Spinal cord (tissue), 10 donors: ENCODE measurements around the gene LRRN4. TPM values are rescaled to one million over a fixed set of nuclear protein-coding genes. Genes with fewer than 3 reads are reported as not detected.

ENCODE experiments used
- DNase-seq, 6 donors: peaks; one replicate each; pipeline versions ENCODE4 v3.0.0 to v3.0.0-alpha.2; 2013 to 2015; ENCODE audit warnings: low spot score in 6 of 6, low read depth in 4 of 6
- H3K27ac ChIP-seq: one replicate; pipeline ENCODE4 v1.5.1; 2013; ENCODE audit warnings: low read depth, low read length, control low read depth
- H3K27me3 ChIP-seq: one replicate; pipeline ENCODE4 v1.6.1; 2013; ENCODE audit warnings: low read length; ENCODE audit not compliant: control insufficient read depth, insufficient read depth
- H3K36me3 ChIP-seq: one replicate; pipeline ENCODE4 v1.6.1; 2013; ENCODE audit warnings: low read length; ENCODE audit not compliant: control insufficient read depth, insufficient read depth
- H3K4me1 ChIP-seq: one replicate; pipeline ENCODE4 v1.6.1; 2013; ENCODE audit warnings: low read length; ENCODE audit not compliant: control insufficient read depth, insufficient read depth
- H3K4me3 ChIP-seq: one replicate; pipeline ENCODE4 v1.5.1; 2013; ENCODE audit warnings: low read depth, low read length, control low read depth
- H3K9me3 ChIP-seq: one replicate; pipeline ENCODE4 v1.6.1; 2013; ENCODE audit warnings: low read length; ENCODE audit not compliant: control insufficient read depth, insufficient read depth
- WGBS: methylation state at CpG from one replicate; pipeline ENCODE4 v1.1.5; 2013; ENCODE audit warnings: missing lambda C conversion rate; ENCODE audit not compliant: insufficient coverage; 5-methylcytosine and 5-hydroxymethylcytosine counted together
- polyA plus RNA-seq, 2 donors: library from polyadenylated mRNA; unstranded; fragments of 120-200 nt; gene quantifications; one replicate each; pipeline ENCODE4 v1.2.1, GENCODE V29; 2013; ENCODE audit not compliant: insufficient read length in 2 of 2
- total RNA-seq, 2 donors: library from RNA; depleted of rRNA in 1 of 2; stranded (reverse); fragments of 120-200 nt in 1 of 2; fragments of >200 nt in 1 of 2; gene quantifications; one replicate each; pipeline versions ENCODE4 v1.2.3 to v1.2.4, GENCODE V29; 2013 to 2014
- donor health status: healthy.

LRRN4 gene
- total and polyA plus RNA-seq, 4 donors, result 0.20 to 1.0 (median 0.64) TPM

DNA sequence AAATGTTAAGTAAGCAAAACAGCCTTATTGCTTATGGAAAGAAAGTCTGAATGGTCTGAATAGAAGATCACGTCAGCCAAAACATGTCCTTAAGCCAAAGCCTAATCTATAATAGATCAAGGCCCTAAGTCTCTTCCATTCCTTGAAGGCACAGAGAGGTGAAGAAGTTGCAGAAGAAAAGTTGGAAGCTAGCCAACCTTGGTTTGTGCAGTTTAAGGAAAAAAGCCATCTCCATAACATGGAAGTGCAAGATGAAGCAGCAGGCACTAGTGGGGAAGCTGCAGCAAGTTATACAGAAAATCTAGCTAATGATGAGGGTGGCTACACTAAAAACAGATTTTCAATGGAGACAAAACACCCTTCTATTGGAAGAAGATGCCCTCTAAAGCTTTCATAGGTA lies 29.1 kb downstream of the LRRN4 start:
- Histone ChIP-seq H3K4me3 (no peak overlapping the region), H3K27me3 (no peaks in the 10 kb centered on the region), H3K27ac (no peak overlapping the region), H3K36me3 (peaks cover 14% of the 10 kb centered on the region), H3K4me1 (no peaks in the 10 kb centered on the region), H3K9me3 (peaks cover 9% of the 10 kb centered on the region)
- WGBS, result no CpG with 5 or more reads among the region's 1 CpG
- no peak for DNase-seq

DNA sequence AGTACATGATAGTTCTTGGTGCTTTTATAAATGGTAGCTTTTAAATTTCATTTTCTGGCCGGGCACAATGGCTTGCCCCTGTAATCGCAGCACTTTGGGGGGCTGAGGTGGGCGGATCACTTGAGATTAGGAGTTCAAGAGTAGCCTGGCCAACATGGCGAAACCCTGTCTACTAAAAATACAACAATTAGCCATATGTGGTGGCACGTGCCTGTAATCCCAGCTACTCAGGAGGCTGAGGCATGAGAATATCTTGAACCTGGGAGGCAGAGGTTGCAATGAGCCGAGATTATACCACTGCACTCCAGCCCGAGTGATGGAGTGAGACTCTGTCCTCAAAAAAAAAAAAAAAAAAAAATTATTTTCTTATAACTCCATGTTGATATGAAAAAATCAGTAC lies 36.0 kb downstream of the LRRN4 start:
- 100% methylated on average over 1 of the region's 7 CpGs for WGBS
- no peaks in the 10 kb centered on the region for H3K4me1 ChIP-seq
- H3K4me3 ChIP-seq, result no peak overlapping the region
- DNase-seq, result no peak
- H3K27ac ChIP-seq, result no peak overlapping the region
- H3K9me3 ChIP-seq, result no peaks in the 10 kb centered on the region
- no peaks in the 10 kb centered on the region for H3K27me3 ChIP-seq
- peaks cover 12% of the 10 kb centered on the region for H3K36me3 ChIP-seq

DNA sequence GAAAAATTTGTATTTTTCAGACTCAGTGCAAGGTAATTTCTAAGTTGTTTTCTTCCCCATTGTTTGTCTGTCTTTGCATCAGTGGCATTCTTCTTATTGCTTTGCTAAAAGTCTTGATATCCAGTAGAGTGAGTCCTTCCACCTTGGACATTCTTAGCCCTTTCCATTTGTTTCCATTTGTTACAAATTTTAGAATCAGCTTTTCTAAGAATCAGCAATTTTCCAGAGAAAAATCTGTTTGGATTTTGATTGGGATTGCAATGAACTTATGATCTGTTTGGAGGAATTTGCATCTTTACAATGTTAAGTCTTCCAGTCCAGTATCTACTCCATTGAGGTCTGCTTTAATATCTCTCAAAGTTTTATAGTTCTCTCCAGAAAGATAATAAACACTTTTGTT lies 36.4 kb downstream of the LRRN4 start:
- no peak overlapping the region for H3K4me3 ChIP-seq
- H3K27ac ChIP-seq, result no peak overlapping the region
- H3K4me1 ChIP-seq, result no peaks in the 10 kb centered on the region
- DNase-seq, result no peak
- H3K27me3 ChIP-seq, result no peaks in the 10 kb centered on the region
- peaks cover 12% of the 10 kb centered on the region for H3K36me3 ChIP-seq
- H3K9me3 ChIP-seq, result no peaks in the 10 kb centered on the region

DNA sequence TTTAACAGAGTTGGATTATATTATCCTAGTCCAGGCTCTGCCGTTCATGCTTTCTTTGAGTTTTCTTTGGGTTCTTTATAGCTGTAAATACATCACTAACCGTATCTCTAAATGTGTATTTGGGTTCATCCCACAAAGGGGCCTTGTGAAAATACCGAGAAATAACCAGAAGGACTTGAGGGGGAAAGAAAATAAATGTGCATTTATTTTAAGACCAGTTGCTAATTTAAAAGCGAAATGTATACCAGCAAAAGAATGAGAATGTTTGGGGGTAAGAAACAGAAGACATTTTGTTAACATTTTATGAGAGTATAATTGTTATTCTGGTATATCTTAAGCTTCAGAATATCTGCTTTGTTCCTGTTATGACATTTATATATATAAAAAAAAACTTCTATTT lies 38.9 kb downstream of the LRRN4 start:
- Histone ChIP-seq H3K36me3 (peaks cover 16% of the 10 kb centered on the region), H3K27ac (no peak overlapping the region), H3K9me3 (no peaks in the 10 kb centered on the region), H3K4me1 (no peaks in the 10 kb centered on the region), H3K4me3 (no peak overlapping the region), H3K27me3 (no peaks in the 10 kb centered on the region)
- 43% methylated on average over 1 of the region's 4 CpGs for WGBS
- DNase-seq, result no peak

DNA sequence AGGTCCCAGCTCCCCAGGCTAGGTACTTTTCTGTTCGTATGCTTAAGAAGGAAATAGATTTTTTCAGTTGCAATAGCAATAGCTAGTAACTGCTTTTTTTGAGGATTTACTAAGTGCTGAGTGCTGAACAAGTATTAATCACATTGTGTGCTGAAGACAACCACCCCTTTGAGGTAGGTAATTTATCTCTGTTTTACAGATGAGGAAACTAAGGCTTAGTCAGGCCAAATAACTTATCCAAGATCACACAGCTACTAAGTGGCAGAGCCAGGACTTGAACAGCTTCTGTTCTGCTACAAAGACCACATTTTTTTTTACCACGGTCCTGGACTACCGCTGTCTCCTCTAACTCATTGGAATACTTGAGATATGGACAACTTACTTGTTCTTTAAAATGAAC lies 39.8 kb downstream of the LRRN4 start:
- WGBS, result 60% methylated on average over 1 of the region's 3 CpGs
- no peak for DNase-seq
- no peak overlapping the region for H3K4me3 ChIP-seq

DNA sequence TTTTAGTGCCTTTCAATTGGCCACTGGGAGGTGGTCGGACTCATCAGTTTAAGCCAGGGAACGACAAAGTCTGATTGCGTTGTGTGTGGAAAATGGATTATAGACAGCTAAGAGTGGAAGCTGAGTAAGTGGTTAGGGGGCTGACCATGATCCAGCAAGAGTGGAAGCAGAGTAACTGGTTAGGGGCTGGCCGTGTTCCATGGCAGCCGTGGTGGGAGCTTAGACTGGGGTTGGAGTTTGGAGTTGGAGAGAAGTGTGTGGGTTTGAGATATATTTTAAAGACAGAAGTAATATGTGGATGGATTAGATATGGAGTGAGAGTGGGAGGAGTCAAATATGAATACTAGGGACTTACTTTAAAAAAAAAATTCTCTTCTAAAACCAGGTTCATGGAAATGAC lies 41.7 kb downstream of the LRRN4 start:
- Histone ChIP-seq H3K9me3 (no peaks in the 10 kb centered on the region), H3K36me3 (peaks cover 16% of the 10 kb centered on the region), H3K4me3 (no peak overlapping the region), H3K27ac (no peak overlapping the region), H3K4me1 (peaks cover 7% of the 10 kb centered on the region), H3K27me3 (no peaks in the 10 kb centered on the region)
- DNase-seq, result no peak
- 93% methylated on average over 5 of the region's 5 CpGs for WGBS

More for the DNA sequence above, 39.8 kb downstream of the LRRN4 start:
- no peaks in the 10 kb centered on the region for H3K27me3 ChIP-seq
- H3K36me3 ChIP-seq, result peaks cover 16% of the 10 kb centered on the region
- no peak overlapping the region for H3K27ac ChIP-seq
- no peaks in the 10 kb centered on the region for H3K9me3 ChIP-seq
- peaks cover 4% of the 10 kb centered on the region for H3K4me1 ChIP-seq

DNA sequence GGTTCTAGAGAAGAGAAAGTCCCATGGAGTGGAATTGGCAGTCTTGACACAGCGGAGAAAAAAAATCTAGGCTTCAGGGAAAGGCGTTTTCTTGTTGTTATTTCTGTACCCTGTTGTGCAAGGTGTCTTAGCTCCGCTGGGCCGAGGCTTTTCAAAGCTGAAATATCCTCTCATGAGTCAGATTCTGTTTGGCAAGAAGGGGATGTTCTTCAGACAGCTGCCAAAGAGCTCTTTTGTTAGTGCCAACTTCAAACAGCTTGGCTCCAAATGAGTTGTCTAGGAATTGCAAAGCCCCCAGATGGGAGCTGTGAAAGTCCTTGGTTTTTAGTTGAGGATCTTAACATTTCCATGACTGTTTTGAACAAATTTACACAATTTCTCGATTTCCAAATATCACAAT lies 45.6 kb downstream of the LRRN4 start:
- no peak overlapping the region for H3K4me3 ChIP-seq
- 29% methylated on average over 4 of the region's 5 CpGs for WGBS

DNA sequence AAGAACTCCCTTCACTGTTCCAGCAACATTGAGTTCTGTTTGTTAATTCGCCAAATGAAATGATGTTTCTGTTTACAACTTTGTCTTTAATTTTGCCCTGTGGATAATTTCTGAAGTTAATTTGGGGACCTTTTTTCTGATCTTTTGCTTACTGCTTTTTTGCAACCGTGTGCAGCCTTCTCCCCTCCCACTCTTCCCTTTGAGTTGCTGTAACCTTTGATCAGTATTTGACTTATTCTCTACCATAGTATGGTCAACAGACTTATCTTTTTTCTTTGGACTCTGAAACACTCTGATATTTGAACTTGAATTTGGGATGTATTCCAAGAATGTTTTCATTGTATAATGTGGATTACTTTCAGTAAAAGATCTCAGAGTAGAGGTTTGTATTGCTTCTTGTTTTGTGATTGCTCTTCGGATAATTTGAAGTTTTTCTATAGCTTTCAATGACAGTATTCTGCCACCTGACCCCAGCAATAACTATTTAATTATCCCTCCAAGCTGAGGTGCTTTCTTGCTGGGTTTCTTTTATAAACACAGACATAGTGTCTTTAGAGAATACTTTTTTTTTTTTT lies 46.2 kb downstream of the LRRN4 start:
- Histone ChIP-seq H3K9me3 (no peaks in the 10 kb centered on the region), H3K4me3 (peak overlapping the region; percentile 14), H3K27me3 (no peaks in the 10 kb centered on the region), H3K4me1 (peaks cover 7% of the 10 kb centered on the region), H3K36me3 (peaks cover 12% of the 10 kb centered on the region), H3K27ac (peak overlapping the region; percentile 26)
- WGBS, result no CpG with 5 or more reads among the region's 3 CpGs
- no peak for DNase-seq

More for the DNA sequence above, 45.6 kb downstream of the LRRN4 start:
- Histone ChIP-seq H3K36me3 (peaks cover 14% of the 10 kb centered on the region), H3K4me1 (peaks cover 7% of the 10 kb centered on the region), H3K27me3 (no peaks in the 10 kb centered on the region), H3K27ac (peak overlapping the region; percentile 26), H3K9me3 (no peaks in the 10 kb centered on the region)
- peak in 3 of 6 donors; percentile 12 to 91 (median 70) for DNase-seq

DNA sequence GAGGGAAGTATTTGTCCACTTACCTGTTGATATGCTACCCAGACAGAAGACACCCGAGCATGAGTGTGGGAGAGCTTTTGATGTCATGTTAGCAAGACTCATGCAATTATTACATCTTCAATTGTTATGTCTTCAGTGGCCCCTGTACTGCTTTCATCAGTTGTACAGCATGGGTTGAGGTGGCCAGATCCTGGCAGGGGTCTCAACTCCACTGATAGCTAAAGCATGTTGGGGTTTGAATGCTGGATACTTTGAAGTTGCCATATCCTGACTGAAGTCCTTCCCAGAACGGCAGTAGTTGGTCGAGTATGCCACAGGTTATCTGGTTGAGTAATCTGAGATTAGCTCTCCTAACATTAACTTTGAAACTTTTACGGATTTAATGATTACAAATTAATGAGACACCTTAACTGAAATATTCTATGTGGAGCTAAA lies 46.7 kb downstream of the LRRN4 start:
- peak overlapping the region; percentile 70 for H3K4me3 ChIP-seq
- H3K27ac ChIP-seq, result no peak overlapping the region
- DNase-seq, result no peak

DNA sequence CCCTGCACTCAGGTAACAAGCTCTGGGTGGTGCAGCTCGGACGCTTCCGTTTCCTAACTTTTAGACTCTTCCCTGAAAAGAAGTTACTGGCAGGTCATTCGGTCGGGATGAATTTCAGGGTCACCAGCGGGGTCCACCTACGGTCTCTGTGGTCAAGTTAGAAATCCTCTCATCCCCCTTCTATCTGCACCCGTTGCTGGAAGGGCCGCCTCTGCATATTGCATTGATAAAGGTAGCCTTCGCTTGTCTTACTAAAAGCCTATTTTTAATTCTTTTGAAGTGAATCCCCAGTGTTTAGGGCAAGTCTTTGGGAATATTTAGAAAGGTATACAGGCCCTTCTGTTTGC lies 47.3 kb downstream of the LRRN4 start:
- H3K27me3 ChIP-seq, result no peaks in the 10 kb centered on the region
- peaks cover 7% of the 10 kb centered on the region for H3K4me1 ChIP-seq
- H3K36me3 ChIP-seq, result peaks cover 7% of the 10 kb centered on the region
- H3K27ac ChIP-seq, result peak overlapping the region; percentile 8
- 0% methylated on average over 7 of the region's 10 CpGs for WGBS
- no peaks in the 10 kb centered on the region for H3K9me3 ChIP-seq
- H3K4me3 ChIP-seq, result peak overlapping the region; percentile 70
- peak in 1 of 6 donors; percentile 21 for DNase-seq

More for the DNA sequence above, 46.7 kb downstream of the LRRN4 start:
- H3K4me1 ChIP-seq, result peaks cover 7% of the 10 kb centered on the region
- H3K36me3 ChIP-seq, result peaks cover 10% of the 10 kb centered on the region
- no peaks in the 10 kb centered on the region for H3K27me3 ChIP-seq
- WGBS, result no CpG with 5 or more reads among the region's 4 CpGs
- H3K9me3 ChIP-seq, result no peaks in the 10 kb centered on the region
